Measurements from ENCODE around the gene CACNA1B. TPM values are rescaled to one million over a fixed set of nuclear protein-coding genes. Genes with fewer than 3 reads are reported as not detected.

Gene CACNA1B
- total RNA-seq, 4 donors from 2014 or later, result 0.13 to 0.42 (median 0.31) TPM

- Histone ChIP-seq H3K4me1 (no peaks in the 10 kb centered on the region), H3K27ac (replicated peaks in 1 of 4) (no peak overlapping the region), H3K4me3 (no peak overlapping the region), H3K9me3 (no peaks in the 10 kb centered on the region), H3K27me3 (peaks cover 0 to 72% (median 0%) of the 10 kb centered on the region in 4 donors), H3K36me3 (no peaks in the 10 kb centered on the region)
- WGBS, result 89% methylated on average over 10 of the region's 14 CpGs
- DNase-seq (ENCODE audit: extremely low spot score), result no peak
- intact Hi-C loops (cut with DNase I), result no loop called here
- no peak for TF ChIP-seq POLR2AphosphoS5 (IDR thresholded peaks at IDR 0.05)
- no peak for TF ChIP-seq CTCF (IDR thresholded peaks at IDR 0.05)
- no peak for TF ChIP-seq EP300 (IDR thresholded peaks at IDR 0.05)
Observed at GRCh38 chr9:138117101-138117750, 239.6 kb downstream of the CACNA1B start.

- Histone ChIP-seq H3K27me3 (peaks cover 0 to 72% (median 0%) of the 10 kb centered on the region in 4 donors), H3K4me3 (no peak overlapping the region), H3K27ac (replicated peaks in 1 of 4) (no peak overlapping the region), H3K36me3 (no peaks in the 10 kb centered on the region), H3K9me3 (no peaks in the 10 kb centered on the region), H3K4me1 (no peaks in the 10 kb centered on the region)
- TF ChIP-seq POLR2A (IDR thresholded peaks at IDR 0.05; ENCODE audit: low read depth) (no peak), POLR2AphosphoS5 (IDR thresholded peaks at IDR 0.05) (no peak), CTCF (IDR thresholded peaks at IDR 0.05) (no peak), EP300 (IDR thresholded peaks at IDR 0.05) (no peak)
- 80% methylated on average over 6 of the region's 6 CpGs for WGBS
- DNase-seq (ENCODE audit: extremely low spot score), result no peak
- intact Hi-C loops (cut with DNase I), result no loop called here
Observed at GRCh38 chr9:138117836-138118235, 240.3 kb downstream of the CACNA1B start.

- Histone ChIP-seq H3K36me3 (no peaks in the 10 kb centered on the region), H3K27me3 (peaks cover 0 to 72% (median 0%) of the 10 kb centered on the region in 4 donors), H3K9me3 (no peaks in the 10 kb centered on the region), H3K4me1 (no peaks in the 10 kb centered on the region), H3K27ac (replicated peaks in 1 of 4) (no peak overlapping the region), H3K4me3 (no peak overlapping the region)
- intact Hi-C loops (cut with DNase I), result no loop called here
- WGBS, result 95% methylated on average over 14 of the region's 14 CpGs
- no peak for DNase-seq (ENCODE audit: extremely low spot score)
- no peak for TF ChIP-seq EP300 (IDR thresholded peaks at IDR 0.05)
- no peak for TF ChIP-seq POLR2AphosphoS5 (IDR thresholded peaks at IDR 0.05)
- TF ChIP-seq POLR2A (IDR thresholded peaks at IDR 0.05; ENCODE audit: low read depth), result no peak
- TF ChIP-seq CTCF (IDR thresholded peaks at IDR 0.05), result no peak
Observed at GRCh38 chr9:138118601-138119071, 241.1 kb downstream of the CACNA1B start.

GRCh38 chr9:138119202-138120027 is 241.8 kb downstream of the CACNA1B start:
- Histone ChIP-seq H3K4me1 (no peaks in the 10 kb centered on the region), H3K27ac (replicated peaks in 1 of 4) (no peak overlapping the region), H3K4me3 (no peak overlapping the region), H3K27me3 (peaks cover 0 to 64% (median 0%) of the 10 kb centered on the region in 4 donors), H3K36me3 (no peaks in the 10 kb centered on the region), H3K9me3 (no peaks in the 10 kb centered on the region)
- intact Hi-C loops (cut with DNase I), result no loop called here
- no peak for TF ChIP-seq EP300 (IDR thresholded peaks at IDR 0.05)
- TF ChIP-seq POLR2AphosphoS5 (IDR thresholded peaks at IDR 0.05), result no peak
- no peak for TF ChIP-seq CTCF (IDR thresholded peaks at IDR 0.05)
- no peak for TF ChIP-seq POLR2A (IDR thresholded peaks at IDR 0.05; ENCODE audit: low read depth)
- DNase-seq (ENCODE audit: extremely low spot score), result no peak
- 91% methylated on average over 24 of the region's 25 CpGs for WGBS

Measured in esophagus muscularis mucosa (tissue), 4 donors.